Bronchial epithelial cell (primary cell): ENCODE data around the gene PCDHA1. TPM values are rescaled to one million over a fixed set of nuclear protein-coding genes. Genes with fewer than 3 reads are reported as not detected.
"Not testable (repeated sequence)": the region's sequence is repeated elsewhere in the genome, so short reads cannot be mapped to it uniquely, and the experiment has no call there.

Experiments
- DNase-seq: peaks from one replicate; pipeline ENCODE4 v3.0.0-alpha.2; 2010; ENCODE audit warnings: low read depth
- FAIRE-seq: peaks from 2 replicates; lab custom pipeline; 2011; peaks lifted over from hg19 to GRCh38; lab: Jason Lieb, UNC
- H3K27me3 ChIP-seq: 2 replicates; pipeline ENCODE4 v1.5.1; 2011; ENCODE audit warnings: low read length; ENCODE audit not compliant: control insufficient read depth, insufficient read depth
- H3K36me3 ChIP-seq: 2 replicates; pipeline ENCODE4 v1.5.1; 2011; ENCODE audit warnings: low read length; ENCODE audit not compliant: control insufficient read depth, insufficient read depth
- H3K4me3 ChIP-seq: 2 replicates; pipeline ENCODE4 v1.5.1; 2011; ENCODE audit warnings: mild to moderate bottlenecking, low read depth, low read length, control low read depth
- total RNA-seq: library from RNA; depleted of rRNA; stranded (reverse); fragments of >200 nt; gene quantifications from 2 replicates; pipeline ENCODE4 v1.2.1, GENCODE V29; 2014
- TF ChIP-seq, protein P1 (sequence below): IDR thresholded peaks from 2 replicates; pipeline ENCODE4 v1.5.1; 2011; ENCODE audit warnings: mild to moderate bottlenecking, moderate library complexity, low read length, control low read depth, inconsistent platforms; ENCODE audit not compliant: insufficient read depth, severe bottlenecking

The PCDHA1 gene
- total RNA-seq, 1 donor from 2014 or later: under 0.01 TPM

DNA sequence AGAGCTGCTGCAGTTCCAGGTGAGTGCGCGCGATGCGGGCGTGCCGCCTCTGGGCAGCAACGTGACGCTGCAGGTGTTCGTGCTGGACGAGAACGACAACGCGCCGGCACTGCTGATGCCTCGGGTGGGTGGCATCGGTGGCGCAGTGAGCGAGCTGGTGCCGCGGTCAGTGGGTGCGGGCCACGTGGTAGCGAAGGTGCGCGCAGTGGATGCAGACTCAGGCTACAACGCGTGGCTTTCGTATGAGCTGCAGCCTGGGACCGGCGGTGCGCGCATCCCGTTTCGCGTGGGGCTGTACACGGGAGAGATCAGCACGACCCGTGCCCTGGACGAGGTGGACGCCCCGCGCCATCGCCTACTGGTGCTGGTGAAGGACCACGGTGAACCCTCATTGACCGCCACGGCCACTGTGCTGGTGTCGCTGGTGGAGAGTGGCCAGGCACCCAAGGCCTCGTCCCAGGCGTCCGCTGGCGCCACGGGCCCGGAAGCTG is 16.9 kb downstream of the PCDHA1 start:
- Histone ChIP-seq H3K36me3 (no peaks in the 10 kb centered on the region), H3K4me3 (no peak overlapping the region), H3K27me3 (no peaks in the 10 kb centered on the region)
- no peak for DNase-seq
- TF ChIP-seq, protein P1, sequence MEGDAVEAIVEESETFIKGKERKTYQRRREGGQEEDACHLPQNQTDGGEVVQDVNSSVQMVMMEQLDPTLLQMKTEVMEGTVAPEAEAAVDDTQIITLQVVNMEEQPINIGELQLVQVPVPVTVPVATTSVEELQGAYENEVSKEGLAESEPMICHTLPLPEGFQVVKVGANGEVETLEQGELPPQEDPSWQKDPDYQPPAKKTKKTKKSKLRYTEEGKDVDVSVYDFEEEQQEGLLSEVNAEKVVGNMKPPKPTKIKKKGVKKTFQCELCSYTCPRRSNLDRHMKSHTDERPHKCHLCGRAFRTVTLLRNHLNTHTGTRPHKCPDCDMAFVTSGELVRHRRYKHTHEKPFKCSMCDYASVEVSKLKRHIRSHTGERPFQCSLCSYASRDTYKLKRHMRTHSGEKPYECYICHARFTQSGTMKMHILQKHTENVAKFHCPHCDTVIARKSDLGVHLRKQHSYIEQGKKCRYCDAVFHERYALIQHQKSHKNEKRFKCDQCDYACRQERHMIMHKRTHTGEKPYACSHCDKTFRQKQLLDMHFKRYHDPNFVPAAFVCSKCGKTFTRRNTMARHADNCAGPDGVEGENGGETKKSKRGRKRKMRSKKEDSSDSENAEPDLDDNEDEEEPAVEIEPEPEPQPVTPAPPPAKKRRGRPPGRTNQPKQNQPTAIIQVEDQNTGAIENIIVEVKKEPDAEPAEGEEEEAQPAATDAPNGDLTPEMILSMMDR: no peak
- no peak for FAIRE-seq

DNA sequence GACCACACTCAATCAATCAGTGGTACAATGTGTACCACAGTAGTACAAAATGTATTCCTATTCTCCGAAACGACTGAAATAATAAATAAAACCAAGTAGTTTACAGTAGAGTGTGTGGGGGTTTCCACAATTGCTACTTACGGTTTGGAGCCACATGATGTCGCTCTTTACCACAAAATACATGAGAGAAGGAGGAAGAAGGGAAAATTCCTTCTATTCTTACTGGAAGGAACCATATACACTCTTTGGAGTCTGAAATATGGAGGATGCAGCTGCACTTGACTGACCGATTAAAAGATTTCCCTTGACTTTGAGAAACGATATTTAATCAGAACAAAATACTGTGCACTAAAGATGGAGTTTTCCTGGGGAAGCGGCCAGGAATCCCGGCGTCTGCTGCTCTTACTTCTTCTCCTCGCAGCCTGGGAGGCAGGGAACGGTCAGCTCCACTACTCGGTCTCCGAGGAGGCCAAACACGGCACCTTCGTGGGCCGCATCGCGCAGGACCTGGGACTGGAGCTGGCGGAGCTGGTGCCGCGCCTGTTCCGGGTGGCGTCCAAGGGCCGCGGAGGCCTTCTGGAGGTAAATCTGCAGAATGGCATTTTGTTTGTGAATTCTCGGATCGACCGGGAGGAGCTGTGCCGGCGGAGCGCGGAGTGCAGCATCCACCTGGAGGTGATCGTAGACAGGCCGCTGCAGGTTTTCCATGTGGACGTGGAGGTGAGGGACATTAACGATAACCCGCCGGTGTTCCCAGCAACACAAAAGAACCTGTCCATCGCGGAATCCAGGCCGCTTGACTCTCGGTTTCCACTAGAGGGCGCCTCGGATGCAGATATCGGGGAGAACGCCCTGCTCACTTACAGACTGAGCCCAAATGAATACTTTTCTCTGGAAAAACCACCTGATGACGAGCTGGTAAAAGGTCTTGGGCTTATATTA is 21.2 kb downstream of the PCDHA1 start, which contains the start of gene PCDHA4:
Gene PCDHA4, plus strand, starts transcription at position 235 of the 942 bp plus-strand sequence.
- FAIRE-seq: no peak
- TF ChIP-seq, protein P1: peak; percentile 27
- DNase-seq: no peak
- H3K27me3 ChIP-seq: no peaks in the 10 kb centered on the region
- H3K36me3 ChIP-seq: no peaks in the 10 kb centered on the region
- peak within 1 kb of the TSS; percentile 26 for H3K4me3 ChIP-seq

DNA sequence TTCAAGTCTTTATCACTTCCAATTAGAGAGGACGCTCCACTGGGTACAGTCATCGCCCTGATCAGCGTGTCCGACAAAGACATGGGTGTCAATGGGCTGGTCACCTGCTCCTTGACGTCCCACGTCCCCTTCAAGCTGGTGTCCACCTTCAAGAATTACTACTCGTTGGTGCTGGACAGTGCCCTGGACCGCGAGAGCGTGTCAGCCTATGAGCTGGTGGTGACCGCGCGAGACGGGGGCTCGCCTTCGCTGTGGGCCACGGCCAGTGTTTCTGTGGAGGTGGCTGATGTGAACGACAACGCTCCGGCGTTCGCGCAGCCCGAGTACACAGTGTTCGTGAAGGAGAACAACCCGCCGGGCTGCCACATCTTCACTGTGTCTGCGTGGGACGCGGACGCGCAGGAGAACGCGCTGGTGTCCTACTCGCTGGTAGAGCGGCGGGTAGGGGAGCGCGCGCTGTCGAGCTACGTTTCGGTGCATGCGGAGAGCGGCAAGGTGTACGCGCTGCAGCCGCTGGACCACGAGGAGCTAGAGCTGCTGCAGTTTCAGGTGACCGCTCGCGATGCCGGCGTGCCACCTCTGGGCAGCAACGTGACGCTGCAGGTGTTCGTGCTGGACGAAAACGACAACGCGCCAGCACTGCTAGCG is 22.4 kb downstream of the PCDHA1 start:
- FAIRE-seq, H3K36me3 ChIP-seq, H3K27me3 ChIP-seq, DNase-seq, H3K4me3 ChIP-seq: not testable (repeated sequence)

DNA sequence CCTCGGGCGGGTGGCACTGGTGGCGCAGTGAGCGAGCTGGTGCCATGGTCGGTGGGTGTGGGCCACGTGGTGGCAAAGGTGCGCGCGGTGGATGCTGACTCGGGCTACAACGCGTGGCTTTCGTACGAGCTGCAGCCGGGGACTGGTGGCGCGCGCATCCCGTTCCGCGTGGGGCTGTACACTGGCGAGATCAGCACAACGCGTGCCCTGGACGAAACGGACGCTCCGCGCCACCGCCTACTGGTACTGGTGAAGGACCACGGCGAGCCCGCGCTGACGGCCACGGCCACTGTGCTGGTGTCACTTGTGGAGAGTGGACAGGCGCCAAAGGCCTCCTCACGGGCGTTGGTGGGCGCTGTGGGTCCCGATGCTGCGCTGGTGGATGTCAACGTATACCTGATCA is 22.9 kb downstream of the PCDHA1 start:
- TF ChIP-seq, protein P1: no peak
- DNase-seq (no peak), FAIRE-seq (no peak)
- H3K4me3 ChIP-seq: no peak overlapping the region
- H3K27me3 ChIP-seq: no peaks in the 10 kb centered on the region
- no peaks in the 10 kb centered on the region for H3K36me3 ChIP-seq

DNA sequence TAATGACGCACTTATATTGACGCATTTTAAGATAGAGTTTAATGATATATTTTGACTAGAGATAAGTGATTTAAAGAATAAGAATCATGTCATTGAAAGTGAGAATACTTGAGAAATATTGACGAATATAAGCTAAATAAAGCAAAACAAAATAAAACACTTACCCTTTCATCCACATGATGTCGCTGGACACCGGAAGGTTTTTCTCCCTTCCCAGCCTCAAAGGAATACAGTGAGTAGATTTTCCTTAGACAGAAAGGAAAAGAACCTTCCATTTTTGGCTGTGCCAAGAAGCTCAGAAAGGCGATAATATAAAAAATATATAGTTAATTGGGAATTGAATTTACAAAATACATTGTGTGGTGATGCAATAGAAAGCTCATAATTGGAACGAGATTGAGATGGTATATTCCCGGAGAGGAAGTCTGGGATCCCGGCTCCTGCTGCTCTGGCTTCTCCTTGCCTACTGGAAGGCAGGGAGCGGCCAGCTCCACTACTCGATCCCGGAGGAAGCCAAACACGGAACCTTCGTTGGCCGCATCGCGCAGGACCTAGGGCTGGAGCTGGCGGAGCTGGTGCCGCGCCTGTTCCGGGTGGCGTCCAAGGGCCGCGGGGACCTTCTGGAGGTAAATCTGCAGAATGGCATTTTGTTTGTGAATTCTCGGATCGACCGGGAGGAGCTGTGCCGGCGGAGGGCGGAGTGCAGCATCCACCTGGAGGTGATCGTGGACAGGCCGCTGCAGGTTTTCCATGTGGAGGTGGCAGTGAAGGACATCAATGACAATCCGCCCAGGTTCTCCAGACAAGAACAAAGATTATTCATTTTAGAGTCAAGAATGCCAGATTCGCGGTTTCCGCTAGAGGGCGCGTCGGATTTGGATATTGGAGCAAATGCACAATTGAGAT is 35.7 kb downstream of the PCDHA1 start, which contains the start of gene PCDHA5:
Gene PCDHA5, plus strand, starts transcription at position 239 of the 906 bp plus-strand sequence.
- H3K27me3 ChIP-seq: no peaks in the 10 kb centered on the region
- H3K36me3 ChIP-seq: no peaks in the 10 kb centered on the region
- H3K4me3 ChIP-seq: no peak within 1 kb of the TSS
- TF ChIP-seq, protein P1: peak; percentile 35
- DNase-seq (peak; percentile 13), FAIRE-seq (no peak)
